ENCODE measurements around the gene S100A14. TPM values are rescaled to one million over a fixed set of nuclear protein-coding genes. Genes with fewer than 3 reads are reported as not detected.

Gene S100A14
- total and polyA plus RNA-seq, 2 of the 13 experiments (the other 11 are each of a cell fraction or from before 2014, with no cell fraction given): 1.4 to 7.7 TPM

- peak overlapping the region; percentile 78 for H3K9ac ChIP-seq (ENCODE audit: insufficient read depth, low read depth, low read length)
- peaks cover 43% of the 10 kb centered on the region for H3K79me2 ChIP-seq (ENCODE audit: insufficient read depth, low read length)
- H3K9me3 ChIP-seq (ENCODE audit: low read length): no peaks in the 10 kb centered on the region
- FAIRE-seq (no peak), DNase-seq (ENCODE audit: low spot score) (no peak), ATAC-seq (peak; percentile 2; the same call in 1 of the 3 replicates)
- ChIA-PET CTCF (ENCODE audit: low intra/inter-chr PET ratio, low total read pairs) (no interaction called here), POLR2A (interaction anchor here (1.0 to 15.2 kb wide), 5 partner anchors 12 to 98 kb away, joined by 3 to 390 read pairs (median 3); partner anchors contain the start of genes S100A14 and S100A16)
- intact Hi-C loops (cut with micrococcal nuclease; ENCODE audit: unreplicated experiment) (loop anchor here (5.0 kb wide), 2 partner anchors 42 to 118 kb away; partner anchors contain the start of gene ILF2), in situ Hi-C loops (cut with HindIII; ENCODE audit: extremely low pct_ligation_motif_present, low pct_unique_long_range_greater_than_20kb) (loop anchor here (5.0 kb wide), 2 partner anchors 58 to 123 kb away; no protein-coding TSS in a partner anchor)
- H4K20me1 ChIP-seq (ENCODE audit: insufficient read depth, low read length): peaks cover 3% of the 10 kb centered on the region; the same call in 1 of the 2 replicates
- peak overlapping the region; percentile 91 for H3K4me2 ChIP-seq (ENCODE audit: low read depth, low read length)
- BruUV-seq (replicated peaks): no TSS peak
- peak overlapping the region; percentile 87 for H3K27ac ChIP-seq (ENCODE audit: extremely low read length, insufficient read depth, low read length)
- WGBS (ENCODE audit: low lambda C conversion rate): 80% methylated on average over 1 of the region's 1 CpG
- H2AFZ ChIP-seq (ENCODE audit: low read length): no peak overlapping the region
- H3K36me3 ChIP-seq (replicated peaks in 1 of 2; ENCODE audit: control insufficient read depth in 1 of 2, insufficient read depth in 2 of 2, low read length in 2 of 2): peaks cover 0 to 2% of the 10 kb centered on the region in 2 experiments; a peak in 2 of 5 replicates
- peaks cover 71% of the 10 kb centered on the region for H3K4me1 ChIP-seq (ENCODE audit: insufficient read depth, low read length)
- no peaks in the 10 kb centered on the region for H3K27me3 ChIP-seq (ENCODE audit: control insufficient read depth in 1 of 2, insufficient read depth in 2 of 2, low read length in 2 of 2)
- H3K4me3 ChIP-seq (replicated peaks in 1 of 3; ENCODE audit: insufficient read depth in 1 of 3, low read depth in 2 of 3, low read length in 3 of 3): peak overlapping the region; percentile 55 to 84 (median 72); a peak in 5 of 6 replicates
- no peak for TF ChIP-seq ZGPAT (CRISPR knock-in tag; IDR thresholded peaks at IDR 0.05)
- TF ChIP-seq KDM5B (CRISPR knock-in tag; IDR thresholded peaks at IDR 0.05; ENCODE audit: borderline replicate concordance): no peak
- peak; percentile 7; the same call in 1 of the 2 replicates for TF ChIP-seq SALL1 (CRISPR knock-in tag; IDR thresholded peaks at IDR 0.05)
- TF ChIP-seq ZNF124 (CRISPR knock-in tag; IDR thresholded peaks at IDR 0.05): no peak
- TF ChIP-seq ZNF747 (CRISPR knock-in tag; IDR thresholded peaks at IDR 0.05; ENCODE audit: borderline replicate concordance): 0 out of 2 replicates have a peak, but pooled peaks have one; percentile 5
- peak; percentile 41 for TF ChIP-seq MED8 (CRISPR knock-in tag; IDR thresholded peaks at IDR 0.05; ENCODE audit: insufficient replicate concordance)
- TF ChIP-seq ZNF777 (CRISPR knock-in tag; IDR thresholded peaks at IDR 0.05): no peak
- TF ChIP-seq ZNF280D (CRISPR knock-in tag; IDR thresholded peaks at IDR 0.05): 0 out of 2 replicates have a peak, but pooled peaks have one; percentile 49
- no peak for TF ChIP-seq DNMT3B (CRISPR knock-in tag; conservative IDR thresholded peaks at IDR 0.05)
- TF ChIP-seq ZNF687 (CRISPR knock-in tag; IDR thresholded peaks at IDR 0.05): peak; percentile 55; the same call in 1 of the 2 replicates
- TF ChIP-seq SNRNP70 (IDR thresholded peaks at IDR 0.05; ENCODE audit: low read depth, low read length): no peak
- TF ChIP-seq AHR (CRISPR knock-in tag; IDR thresholded peaks at IDR 0.05): no peak
- peak; percentile 13; the same call in 1 of the 2 replicates for TF ChIP-seq SAP130 (CRISPR knock-in tag; IDR thresholded peaks at IDR 0.05; ENCODE audit: low read depth)
- no peak for TF ChIP-seq REL (CRISPR knock-in tag; conservative IDR thresholded peaks at IDR 0.05)
- no peak for TF ChIP-seq ZNF230 (CRISPR knock-in tag; IDR thresholded peaks at IDR 0.05)
Observed at GRCh38 chr1:153629971-153630370, 13.8 kb upstream of the S100A14 start.

All from HepG2 (cell line).